Measurements from ENCODE around the gene SH3BP4.

Gene SH3BP4

GRCh38 chr2:234968631-234969305 is 17.0 kb downstream of the SH3BP4 start:
- no peak for DNase-seq

- DNase-seq: no peak
Measured at GRCh38 chr2:234969306-234970098, 17.7 kb downstream of the SH3BP4 start.

GRCh38 chr2:234970099-234970440 is 18.3 kb downstream of the SH3BP4 start:
- no peak for DNase-seq

GRCh38 chr2:234970477-234970882 is 18.7 kb downstream of the SH3BP4 start:
- DNase-seq: no peak

GRCh38 chr2:234971496-234971895 is 19.7 kb downstream of the SH3BP4 start:
- no peak for DNase-seq

GRCh38 chr2:234973008-234973407 is 21.2 kb downstream of the SH3BP4 start:
- no peak for DNase-seq

GRCh38 chr2:234974501-234975385 is 22.9 kb downstream of the SH3BP4 start:
- no peak for DNase-seq

- DNase-seq: no peak
Measured at GRCh38 chr2:234975611-234976010, 23.8 kb downstream of the SH3BP4 start.

- DNase-seq: no peak
Measured at GRCh38 chr2:234976479-234977227, 24.8 kb downstream of the SH3BP4 start.

- DNase-seq: no peak
Measured at GRCh38 chr2:234977228-234977679, 25.4 kb downstream of the SH3BP4 start.

- DNase-seq: no peak
Measured at GRCh38 chr2:234978466-234979203, 26.8 kb downstream of the SH3BP4 start.

- no peak for DNase-seq
Measured at GRCh38 chr2:234979204-234980167, 27.7 kb downstream of the SH3BP4 start.

- DNase-seq: no peak
Measured at GRCh38 chr2:234980451-234981187, 28.8 kb downstream of the SH3BP4 start.

- DNase-seq: no peak
Measured at GRCh38 chr2:234981197-234982095, 29.6 kb downstream of the SH3BP4 start.

GRCh38 chr2:234982096-234982834 is 30.4 kb downstream of the SH3BP4 start:
- no peak for DNase-seq

- no peak for DNase-seq
Measured at GRCh38 chr2:234983011-234983726, 31.4 kb downstream of the SH3BP4 start.

- no peak for DNase-seq
Measured at GRCh38 chr2:234985608-234986245, 33.9 kb downstream of the SH3BP4 start.

Measured in activated gamma-delta T cell (primary cell).